Endometrium (tissue), 2 donors: ENCODE data around the gene COL18A1.

ENCODE experiments used
- FAIRE-seq: peaks from 2 replicates; lab custom pipeline; 2012; peaks lifted over from hg19 to GRCh38; lab: Jason Lieb, UNC
- donor health status: control.
- donor health status: control.

COL18A1 gene

DNA sequence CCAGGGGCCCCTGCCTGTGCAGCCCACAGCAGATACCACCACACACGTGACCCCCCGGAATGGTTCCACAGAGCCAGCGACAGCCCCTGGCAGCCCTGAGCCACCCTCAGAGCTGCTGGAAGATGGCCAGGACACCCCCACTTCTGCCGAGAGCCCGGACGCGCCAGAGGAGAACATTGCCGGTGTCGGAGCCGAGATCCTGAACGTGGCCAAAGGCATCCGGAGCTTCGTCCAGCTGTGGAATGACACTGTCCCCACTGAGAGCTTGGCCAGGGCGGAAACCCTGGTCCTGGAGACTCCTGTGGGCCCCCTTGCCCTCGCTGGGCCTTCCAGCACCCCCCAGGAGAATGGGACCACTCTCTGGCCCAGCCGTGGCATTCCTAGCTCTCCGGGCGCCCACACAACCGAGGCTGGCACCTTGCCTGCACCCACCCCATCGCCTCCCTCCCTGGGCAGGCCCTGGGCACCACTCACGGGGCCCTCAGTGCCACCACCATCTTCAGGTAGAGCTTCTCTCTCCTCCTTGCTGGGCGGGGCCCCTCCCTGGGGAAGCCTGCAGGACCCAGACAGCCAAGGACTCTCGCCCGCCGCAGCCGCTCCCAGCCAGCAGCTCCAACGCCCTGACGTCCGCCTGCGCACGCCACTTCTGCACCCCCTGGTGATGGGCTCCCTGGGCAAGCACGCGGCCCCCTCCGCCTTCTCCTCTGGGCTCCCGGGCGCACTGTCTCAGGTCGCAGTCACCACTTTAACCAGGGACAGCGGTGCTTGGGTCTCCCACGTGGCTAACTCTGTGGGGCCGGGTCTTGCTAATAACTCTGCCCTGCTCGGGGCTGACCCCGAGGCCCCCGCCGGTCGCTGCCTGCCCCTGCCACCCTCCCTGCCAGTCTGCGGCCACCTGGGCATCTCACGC lies 51.0 kb downstream of the COL18A1 start:
- FAIRE-seq, result no peak

DNA sequence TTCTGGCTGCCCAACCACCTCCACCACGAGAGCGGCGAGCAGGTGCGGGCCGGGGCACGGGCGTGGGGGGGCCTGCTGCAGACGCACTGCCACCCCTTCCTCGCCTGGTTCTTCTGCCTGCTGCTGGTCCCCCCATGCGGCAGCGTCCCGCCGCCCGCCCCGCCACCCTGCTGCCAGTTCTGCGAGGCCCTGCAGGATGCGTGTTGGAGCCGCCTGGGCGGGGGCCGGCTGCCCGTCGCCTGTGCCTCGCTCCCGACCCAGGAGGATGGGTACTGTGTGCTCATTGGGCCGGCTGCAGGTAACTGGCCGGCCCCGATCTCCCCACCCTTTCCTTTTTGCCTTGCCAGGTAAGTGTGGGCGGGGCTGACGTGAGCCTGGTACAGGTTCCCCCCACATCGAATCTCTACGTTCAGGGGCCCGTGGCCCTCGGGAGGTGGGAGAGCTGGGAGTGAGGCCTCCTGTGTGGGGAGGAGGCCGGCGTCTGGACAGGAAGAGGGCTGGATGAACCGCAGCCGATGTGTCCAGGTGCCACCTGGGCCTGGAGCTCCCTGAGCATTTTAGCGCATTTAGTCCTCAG lies 51.7 kb downstream of the COL18A1 start:
- FAIRE-seq, result no peak

DNA sequence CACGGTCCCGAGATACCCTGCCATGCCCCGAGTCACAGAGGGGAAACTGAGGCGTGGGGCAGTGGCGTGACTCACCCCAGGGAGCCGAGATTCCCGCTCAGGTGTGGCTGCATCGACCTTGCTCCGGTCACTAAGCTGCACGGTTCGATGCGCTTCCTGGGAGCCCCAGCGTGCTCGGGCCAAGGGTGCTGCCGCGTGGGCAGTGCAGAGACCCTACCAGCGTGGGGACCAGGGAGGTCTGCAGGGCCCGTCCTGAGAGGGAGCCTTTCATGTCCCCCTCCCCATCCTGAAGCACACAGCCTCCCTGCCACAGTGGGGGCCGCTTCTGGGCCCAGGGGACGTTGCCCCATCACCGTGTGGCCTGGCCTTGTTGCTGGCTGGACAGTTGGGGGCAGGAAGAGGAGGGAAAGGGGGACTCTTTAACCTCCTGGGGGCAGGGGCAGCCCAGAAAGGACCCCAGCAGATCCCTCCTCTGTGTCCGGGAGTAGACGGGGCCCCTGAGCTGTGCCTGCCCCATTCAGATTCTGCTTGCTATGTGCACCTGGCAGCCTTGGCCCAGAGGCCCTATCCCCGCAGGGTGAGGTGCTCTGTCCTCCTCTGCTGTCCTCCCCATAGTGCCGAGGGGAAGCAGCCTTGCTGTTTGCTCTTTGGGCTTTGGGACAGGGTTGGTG lies 52.3 kb downstream of the COL18A1 start:
- FAIRE-seq, result no peak

DNA sequence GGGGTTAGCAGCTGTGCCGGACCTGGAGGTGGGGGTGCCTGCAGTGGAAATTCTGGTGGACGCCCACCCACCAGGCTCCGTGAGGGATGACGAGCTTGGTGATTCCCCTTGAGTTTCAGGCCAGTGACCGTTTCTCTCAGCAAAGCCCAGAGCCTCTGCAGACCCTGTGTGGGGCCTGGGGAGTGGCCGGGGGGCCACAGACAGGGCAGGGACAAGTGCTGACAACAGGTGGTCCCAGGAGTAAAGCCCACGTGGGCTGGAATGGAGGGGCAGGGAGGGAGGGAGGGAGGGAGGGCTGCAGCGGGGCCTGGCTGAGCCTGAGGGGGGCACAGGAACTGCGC lies 52.8 kb downstream of the COL18A1 start:
- no peak for FAIRE-seq

DNA sequence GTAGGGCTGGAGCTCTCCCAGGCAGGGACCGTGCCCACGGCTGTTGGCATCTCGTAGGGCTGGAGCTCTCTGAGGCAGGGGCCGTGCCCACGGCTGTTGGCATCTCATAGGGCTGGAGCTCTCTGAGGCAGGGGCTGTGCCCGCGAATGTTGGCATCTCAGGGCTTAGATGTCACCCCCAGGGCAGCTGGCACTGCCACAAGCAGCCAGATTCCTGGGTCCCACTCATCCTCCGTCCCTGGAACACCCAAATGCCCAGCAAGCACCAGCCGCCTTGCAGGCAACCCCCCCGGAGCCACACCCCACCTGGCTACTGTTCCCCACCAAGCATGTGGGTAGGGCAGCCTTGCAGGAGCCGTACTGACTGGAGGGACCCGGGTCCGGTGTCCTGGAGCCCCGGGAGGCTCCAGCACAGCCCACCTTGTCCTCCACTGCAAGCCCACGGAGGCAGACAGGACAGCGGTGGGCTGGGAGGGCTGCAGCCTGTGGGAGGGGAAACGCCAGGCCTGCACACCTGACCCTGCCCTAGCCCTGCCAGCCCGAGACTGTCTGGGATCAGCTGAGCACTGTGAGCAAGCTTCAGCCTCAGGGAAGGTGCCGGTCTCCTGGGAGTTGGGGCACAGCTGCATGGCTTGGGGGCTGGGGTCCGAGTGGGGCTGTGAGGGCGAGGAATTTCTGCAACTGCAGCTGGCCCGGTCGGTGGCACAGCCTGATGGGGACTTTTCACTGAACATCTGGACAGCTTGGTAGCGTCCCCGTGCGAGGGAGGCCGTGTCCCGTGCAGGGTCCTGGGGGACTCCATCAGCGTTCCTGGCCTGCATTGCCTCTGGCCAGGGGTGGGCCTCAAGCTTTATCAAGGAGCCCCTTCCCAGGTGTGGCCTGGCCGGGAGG lies 53.6 kb downstream of the COL18A1 start:
- FAIRE-seq, result no peak

DNA sequence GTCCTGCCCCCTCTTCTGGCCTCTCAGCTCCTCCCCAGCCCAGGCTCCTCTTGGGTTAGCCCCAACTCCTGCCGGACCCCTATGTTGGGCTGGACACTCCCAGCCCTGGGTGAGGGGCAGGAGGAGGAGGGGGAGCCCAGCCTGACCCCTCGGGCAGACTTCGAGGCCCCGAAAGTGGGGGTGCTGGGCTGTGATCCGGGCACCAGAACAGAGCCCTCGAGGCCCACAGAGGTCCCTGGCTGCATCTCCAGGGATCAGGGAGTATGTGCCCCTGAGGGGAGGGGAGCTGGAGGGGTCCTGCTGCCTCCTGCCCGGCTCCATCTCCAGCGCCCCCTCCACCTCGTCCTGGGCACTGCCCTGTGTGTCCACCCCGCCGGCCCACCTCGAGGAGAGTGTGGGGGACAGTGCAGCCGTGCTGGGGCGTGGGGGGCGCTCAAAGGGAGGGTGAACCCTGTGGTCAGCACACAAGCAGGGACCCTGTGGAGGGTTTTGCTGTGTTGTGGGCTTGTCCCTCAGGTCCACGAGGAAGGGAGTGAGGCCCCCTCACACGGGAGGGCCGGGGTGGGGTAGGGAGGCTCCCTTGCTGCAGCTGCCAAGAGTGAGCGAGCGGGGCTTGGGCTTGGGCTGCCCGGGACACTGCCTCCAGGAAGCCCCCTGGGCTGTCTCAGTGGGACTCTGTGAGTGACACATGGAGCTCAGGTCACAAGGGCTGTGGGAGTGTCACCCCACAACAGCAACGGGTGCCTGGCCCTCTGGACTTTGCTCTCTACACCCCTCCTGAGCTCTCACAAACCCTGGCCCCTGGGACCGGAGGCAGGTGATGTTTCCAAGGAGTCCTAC lies 54.4 kb downstream of the COL18A1 start:
- no peak for FAIRE-seq

DNA sequence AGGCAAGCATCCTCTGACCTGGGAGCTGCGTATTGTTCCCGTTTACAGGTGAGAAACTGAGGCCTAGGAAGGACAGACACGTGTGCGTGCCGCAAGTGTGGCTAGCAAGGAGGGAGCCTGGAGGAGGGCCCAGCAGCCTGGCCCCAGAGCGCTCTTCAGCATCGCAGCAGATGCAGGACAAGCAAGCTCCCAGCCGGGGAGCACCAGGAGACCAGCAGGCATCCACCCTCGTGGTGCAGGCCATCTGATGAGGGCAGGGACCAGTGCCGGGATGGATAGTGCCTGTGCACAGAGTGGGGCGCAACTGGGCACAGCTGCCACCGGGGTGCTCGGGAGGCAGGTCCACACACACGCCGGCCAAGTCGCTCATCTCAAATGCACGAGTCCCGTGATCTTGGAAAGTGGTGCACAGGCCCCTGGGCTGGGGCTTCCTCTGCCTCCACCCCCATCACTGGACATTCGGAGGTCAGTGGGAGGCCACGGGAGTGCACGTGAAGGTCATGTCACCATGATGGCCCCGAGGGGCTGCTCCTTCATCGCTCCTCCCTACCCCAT lies 55.1 kb downstream of the COL18A1 start:
- FAIRE-seq, result no peak

DNA sequence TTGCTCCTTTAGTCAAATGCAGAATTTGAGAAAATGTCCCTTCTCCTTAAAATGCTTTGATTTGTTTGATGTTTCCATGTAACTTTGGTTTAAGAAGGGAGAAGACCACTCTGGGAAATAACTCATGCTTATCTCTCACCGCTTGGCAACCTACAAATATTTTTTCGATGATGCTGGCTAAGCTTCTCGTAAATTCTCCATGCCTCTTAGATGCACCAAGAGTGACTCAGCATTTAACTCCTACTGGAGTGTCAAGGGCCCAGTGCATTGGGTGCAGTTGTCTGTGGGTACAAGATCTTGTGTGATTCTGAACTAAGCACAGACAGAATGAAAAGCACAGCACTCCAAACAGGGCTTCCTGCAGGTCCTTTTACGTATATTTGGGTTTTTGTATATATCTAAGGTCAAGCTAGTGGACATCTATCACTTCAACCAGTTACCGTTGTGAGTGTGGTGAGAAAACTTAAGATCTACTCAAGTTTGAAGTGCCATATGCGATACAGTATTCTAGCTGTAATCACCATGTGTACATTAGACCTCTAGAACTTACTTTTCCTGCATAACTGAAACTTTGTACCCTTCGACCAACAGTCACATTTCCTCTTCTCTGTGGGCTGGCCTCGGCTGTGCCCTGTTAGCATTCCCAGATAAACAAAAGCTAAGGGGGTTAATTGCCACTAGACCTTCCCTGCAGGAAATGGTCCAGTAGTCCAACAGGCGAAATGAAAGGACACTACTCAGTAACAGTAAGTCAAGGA lies 55.8 kb downstream of the COL18A1 start:
- no peak for FAIRE-seq

DNA sequence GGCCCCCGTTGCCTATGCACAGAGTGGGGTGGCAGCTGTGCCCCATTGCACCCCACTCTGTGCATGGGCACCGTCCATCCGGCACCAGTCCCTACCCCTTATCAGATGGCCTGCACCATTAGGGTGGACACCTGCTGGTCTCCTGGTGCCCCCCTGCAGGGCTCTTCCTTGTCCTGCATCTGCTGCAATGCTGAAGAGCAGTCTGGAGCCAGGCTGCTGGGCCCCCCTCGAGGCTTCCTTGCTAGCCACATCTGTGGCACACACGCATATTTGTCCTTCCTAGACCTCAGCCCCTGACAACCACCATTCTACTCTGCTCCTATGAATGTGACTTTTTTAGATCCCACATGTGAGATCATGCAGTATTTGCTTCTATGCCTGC lies 56.4 kb downstream of the COL18A1 start:
- FAIRE-seq, result no peak

DNA sequence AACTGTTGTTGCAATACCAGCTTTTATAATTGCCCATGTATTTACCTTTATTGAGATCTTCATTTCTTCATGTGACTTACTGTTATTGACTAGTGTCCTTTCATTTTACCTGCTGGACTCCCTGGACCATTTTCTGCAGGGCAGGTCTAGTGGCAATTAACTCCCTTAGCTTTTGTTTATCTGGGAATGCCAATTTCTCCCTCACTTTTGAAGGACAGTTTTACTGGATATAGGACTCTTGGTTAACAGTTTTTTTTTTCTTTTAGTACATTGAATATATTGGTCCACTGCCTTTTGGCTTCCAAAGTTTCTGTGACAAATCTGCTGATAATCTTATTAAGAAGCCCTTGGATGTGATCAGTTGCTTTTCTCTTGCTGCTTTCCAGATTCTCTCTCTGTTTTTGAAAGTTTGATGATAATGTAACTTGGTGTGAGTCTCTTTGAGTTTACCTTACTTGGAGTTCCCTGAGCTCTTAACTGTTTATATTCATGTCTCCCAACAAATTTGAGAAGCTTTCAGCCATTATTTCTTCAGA lies 56.9 kb downstream of the COL18A1 start:
- FAIRE-seq, result no peak

DNA sequence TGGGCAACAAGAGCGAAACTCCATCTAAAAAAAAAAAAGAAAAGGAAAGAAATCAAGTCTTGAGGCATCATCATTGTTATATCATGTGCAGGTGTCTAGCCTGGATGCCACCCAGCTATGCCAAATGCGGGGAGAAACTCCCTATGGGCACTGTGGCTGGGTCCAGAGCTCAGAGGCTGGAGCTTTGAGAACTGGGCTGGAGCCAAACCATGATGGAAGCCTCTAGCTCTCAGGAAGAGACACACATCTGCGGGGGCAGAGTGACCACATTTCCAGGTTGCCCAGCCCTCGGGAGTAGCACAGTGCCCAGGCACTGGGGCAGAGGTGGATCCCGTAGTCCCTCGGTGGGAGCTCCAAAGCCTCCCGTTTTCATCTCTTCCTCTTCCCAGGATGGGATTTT lies 58.9 kb downstream of the COL18A1 start:
- no peak for FAIRE-seq

DNA sequence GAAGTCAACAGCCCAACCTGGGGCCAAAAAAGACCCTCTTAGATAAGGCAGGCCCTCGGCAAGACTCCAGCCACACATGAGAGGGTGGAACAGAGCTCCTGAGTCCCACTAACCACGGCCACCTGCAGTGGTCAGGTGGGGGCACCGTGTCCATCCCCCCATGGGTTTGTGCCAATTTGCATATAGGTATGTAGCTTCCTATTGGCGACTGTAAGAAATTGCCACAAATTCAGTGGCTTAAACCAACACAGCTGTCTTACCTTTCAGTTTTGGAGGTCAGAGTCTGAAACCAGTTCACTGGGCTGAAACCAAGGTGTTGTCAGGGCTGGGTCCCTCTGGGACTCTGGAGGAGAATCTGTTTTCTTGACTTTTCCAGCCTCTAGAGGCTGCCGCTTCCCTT lies 59.3 kb downstream of the COL18A1 start:
- no peak for FAIRE-seq

DNA sequence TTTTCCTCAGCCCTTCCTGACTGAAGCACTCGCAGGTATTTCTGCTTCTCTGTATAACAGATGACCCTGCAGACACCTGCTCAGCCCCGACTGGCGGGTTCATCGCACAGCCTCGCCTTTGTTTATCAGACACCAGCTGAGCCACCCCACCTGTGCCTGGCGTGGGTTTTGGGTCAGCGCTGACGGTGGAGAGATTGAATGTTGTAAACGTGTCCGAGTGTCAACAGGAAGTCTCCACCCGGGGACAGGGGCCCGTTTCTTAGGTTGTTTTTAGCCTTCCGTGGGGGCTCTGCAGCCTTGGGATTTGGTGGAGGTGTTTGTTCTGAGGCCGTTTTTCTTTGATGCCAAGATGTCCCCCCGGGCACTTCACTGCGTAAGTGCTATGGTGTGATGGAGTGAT lies 60.1 kb downstream of the COL18A1 start:
- FAIRE-seq, result no peak

DNA sequence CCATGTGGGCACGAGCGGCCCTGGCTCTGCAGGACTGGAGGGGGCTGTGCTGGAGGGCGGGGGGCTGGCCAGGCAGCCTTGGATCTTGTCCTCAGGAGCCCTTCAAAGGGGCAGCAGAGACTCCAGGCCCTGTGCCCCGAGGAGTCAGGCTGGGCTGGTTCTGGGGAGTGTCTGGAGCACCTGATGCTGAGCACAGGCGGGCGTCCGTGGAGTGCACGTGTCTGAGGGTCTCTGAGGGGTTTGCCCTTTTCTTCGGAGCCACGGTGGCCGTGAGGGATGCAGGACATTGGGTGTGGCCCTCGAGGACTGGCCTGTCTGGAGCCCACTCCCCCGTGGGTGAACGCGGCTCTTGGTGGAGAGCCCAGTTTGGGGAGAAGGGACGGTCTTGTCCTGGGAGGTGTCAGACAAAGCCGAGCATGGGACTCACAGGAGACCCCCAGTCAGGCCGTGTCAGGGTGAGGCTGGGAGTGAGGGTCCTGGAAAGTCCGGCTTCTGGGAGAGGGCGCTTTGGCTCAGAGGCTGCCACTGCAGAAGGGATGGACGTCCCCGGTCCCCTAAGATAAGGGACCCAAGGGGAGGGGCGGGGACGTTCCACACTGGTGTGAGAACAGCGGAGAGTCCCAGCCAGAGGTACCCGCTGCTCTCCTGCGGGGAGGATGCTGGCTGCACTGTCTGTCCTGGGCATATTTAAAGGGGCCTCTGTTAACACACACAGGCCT lies 60.8 kb downstream of the COL18A1 start:
- FAIRE-seq, result no peak

DNA sequence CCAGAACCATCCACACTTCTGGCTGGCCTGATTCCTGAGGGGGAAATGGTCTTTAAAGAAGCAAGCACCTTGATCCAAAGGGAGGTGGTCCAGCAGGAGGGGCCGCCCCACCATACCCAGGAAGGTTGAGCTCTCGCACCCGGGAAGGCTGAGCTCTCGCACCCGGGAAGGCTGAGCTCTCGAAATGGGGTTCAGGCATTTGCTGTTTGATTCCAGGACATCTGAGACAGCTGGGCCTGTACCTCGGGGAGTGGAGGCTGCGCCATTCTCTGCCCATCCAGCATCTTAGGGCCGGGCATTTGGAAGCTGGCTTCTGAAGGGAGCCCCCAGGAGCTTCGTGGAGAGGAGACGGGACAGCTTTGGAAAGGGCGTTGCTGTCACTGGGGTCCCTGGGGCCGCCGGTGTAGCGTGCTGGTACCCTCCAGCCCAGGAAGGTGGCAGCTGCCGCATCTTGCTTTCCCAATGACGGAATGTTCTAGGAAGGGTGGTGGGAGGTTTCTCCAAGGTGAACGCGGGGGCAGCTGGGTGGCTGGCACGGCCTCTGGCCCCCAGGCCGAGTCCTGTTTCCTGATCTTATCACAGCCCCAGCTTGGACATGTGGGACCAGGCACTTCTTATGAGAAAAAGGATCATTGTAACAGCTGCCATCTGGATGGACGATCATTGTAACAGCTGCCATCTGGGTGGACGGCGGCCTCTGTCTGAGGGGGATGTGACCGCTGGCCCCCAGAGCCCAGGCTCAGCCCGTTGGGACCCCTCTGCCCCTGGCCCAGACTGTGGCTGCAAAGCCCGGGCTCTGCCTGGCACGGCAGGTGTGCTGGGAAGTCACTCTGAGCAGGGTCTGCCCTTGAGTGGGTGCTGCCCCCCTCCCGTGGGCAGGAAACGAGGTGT lies 61.6 kb downstream of the COL18A1 start:
- no peak for FAIRE-seq

DNA sequence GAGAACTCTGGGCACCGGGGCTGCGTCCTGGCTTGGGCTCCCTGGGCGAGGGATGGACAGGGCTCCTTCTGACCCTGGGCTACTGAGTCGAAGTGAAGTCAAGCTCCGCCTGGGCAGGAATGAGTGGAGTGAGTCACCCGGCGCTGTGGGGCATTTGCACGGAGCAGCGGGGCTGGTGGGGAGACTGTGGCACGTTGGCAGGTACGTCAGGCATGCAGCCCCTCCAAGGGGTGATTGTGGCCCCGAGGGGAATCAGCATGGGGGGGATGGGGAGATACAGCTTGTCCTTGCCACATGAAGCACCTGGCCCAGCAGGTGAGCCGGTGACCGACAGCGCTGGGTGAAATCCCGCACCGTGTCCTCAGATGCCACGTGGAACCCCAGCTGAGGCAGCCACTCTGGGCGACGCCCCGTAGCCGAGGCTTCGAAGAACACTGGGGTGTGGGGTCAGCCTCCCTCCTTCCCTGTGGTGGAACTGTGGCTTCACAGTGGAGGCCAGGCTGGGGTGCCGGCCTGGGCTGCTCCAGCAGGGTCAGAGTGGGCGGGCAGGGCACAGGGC lies 62.3 kb downstream of the COL18A1 start:
- no peak for FAIRE-seq

DNA sequence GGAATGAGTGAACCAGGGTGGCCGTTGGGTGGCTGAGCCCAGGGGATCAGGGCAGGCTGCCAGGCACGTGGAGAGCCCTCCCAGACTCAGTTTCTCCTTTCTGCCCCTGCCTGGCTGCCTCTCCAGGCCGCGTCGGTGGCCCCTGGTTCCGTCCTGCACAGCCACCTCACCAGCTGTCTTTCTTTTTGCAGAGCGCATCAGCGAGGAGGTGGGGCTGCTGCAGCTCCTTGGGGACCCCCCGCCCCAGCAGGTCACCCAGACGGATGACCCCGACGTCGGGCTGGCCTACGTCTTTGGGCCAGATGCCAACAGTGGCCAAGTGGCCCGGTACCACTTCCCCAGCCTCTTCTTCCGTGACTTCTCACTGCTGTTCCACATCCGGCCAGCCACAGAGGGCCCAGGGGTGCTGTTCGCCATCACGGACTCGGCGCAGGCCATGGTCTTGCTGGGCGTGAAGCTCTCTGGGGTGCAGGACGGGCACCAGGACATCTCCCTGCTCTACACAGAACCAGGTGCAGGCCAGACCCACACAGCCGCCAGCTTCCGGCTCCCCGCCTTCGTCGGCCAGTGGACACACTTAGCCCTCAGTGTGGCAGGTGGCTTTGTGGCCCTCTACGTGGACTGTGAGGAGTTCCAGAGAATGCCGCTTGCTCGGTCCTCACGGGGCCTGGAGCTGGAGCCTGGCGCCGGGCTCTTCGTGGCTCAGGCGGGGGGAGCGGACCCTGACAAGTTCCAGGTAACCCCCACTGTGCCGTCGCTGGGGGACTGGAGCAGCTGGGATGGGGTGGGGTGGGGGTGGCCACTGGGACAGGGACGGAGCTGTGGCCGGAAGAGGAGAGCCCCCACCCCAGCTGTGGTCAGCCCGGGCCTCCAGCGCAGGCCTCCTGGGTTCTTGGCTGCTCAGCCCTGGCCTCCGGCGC lies 63.3 kb downstream of the COL18A1 start:
- no peak for FAIRE-seq
